Ovary (tissue), 9 donors: ENCODE measurements around the gene KLRC3. TPM values are rescaled to one million over a fixed set of nuclear protein-coding genes. Genes with fewer than 3 reads are reported as not detected.

Experiments
- DNase-seq, 5 donors: peaks; one replicate each; pipeline ENCODE4 v3.0.0-alpha.2; 2019 to 2020
- H3K27ac ChIP-seq, 2 donors: fragments of 200-600 bp; one replicate each; pipeline versions ENCODE4 v1.5.1 to v1.8.0; 2019 to 2022
- H3K27me3 ChIP-seq: fragments of 200-600 bp; one replicate; pipeline ENCODE4 v1.8.0; 2022
- H3K36me3 ChIP-seq: fragments of 200-600 bp; sonication (generic); one replicate; pipeline ENCODE4 v1.5.1; 2019
- H3K4me1 ChIP-seq: one replicate; pipeline ENCODE4 v1.8.1; 2013; ENCODE audit warnings: mild to moderate bottlenecking, moderate library complexity; ENCODE audit not compliant: insufficient read depth
- H3K4me3 ChIP-seq: fragments of 200-600 bp; sonication (generic); one replicate; pipeline ENCODE4 v1.5.1; 2017
- H3K9me3 ChIP-seq, 2 donors: fragments of 200-600 bp in 1 of 2; sonication (generic) in 1 of 2; one replicate each; pipeline versions ENCODE4 v1.5.1 to v1.8.1; 2013 to 2019; ENCODE audit warnings: mild to moderate bottlenecking in 1 of 2, moderate library complexity in 1 of 2
- EP300 ChIP-seq: sonication (generic); formaldehyde crosslinking; IDR thresholded peaks from one replicate; pipeline ENCODE4 v1.6.1; 2017; ENCODE audit warnings: antibody characterized with exemption
- POLR2A ChIP-seq: fragments of 450-650 bp; IDR thresholded peaks from one replicate; pipeline ENCODE4 v1.6.1; 2017; ENCODE audit warnings: antibody characterized with exemption, mild to moderate bottlenecking, moderate library complexity
- WGBS, 3 donors: extraction: QIAGEN DNeasy Blood & Tissue Kit in 1 of 3; methylation state at CpG; one replicate each; pipeline versions ENCODE4 v1.1.5 to v1.1.7; 2013 to 2017; 5-methylcytosine and 5-hydroxymethylcytosine counted together
- intact Hi-C, 4 donors: fragments of 100-400 bp; cut with DNase I; formaldehyde crosslinking; loops; one replicate each; pipeline versions ENCODE4 v1.11.0 to v1.15.1; 2022 to 2023
- polyA plus RNA-seq, 2 donors: library from polyadenylated mRNA; stranded (reverse); fragments of 200-250 nt in 1 of 2; fragments of 350-450 nt in 1 of 2; fragmentation: Illumina TruSeq in 1 of 2; extraction: RNeasy Lipid Tissue Mini Kit (QIAGEN cat#74804) in 1 of 2; gene quantifications; one replicate each; pipeline ENCODE4 v1.2.3, GENCODE V29; 2013 to 2014
- total RNA-seq, 7 donors: library from RNA; depleted of rRNA in 2 of 7; stranded (reverse); fragments of >200 nt in 2 of 7; fragmentation: NEBNext Ultra II Directional in 3 of 7; extraction: Animal tissue kit (Norgen Biotek cat#: 25700) in 3 of 7; gene quantifications; one replicate each; pipeline versions ENCODE4 v1.1.0 to v1.2.4, GENCODE V29; 2016 to 2023
- TF ChIP-seq, protein P1 (sequence below), 3 donors: fragments of 450-650 bp in 2 of 3; fragments of 200-600 bp in 1 of 3; IDR thresholded peaks; one replicate each; pipeline versions ENCODE4 v1.5.1 to v1.8.0; 2016 to 2022; ENCODE audit warnings: antibody characterized with exemption in 3 of 3, mild to moderate bottlenecking in 1 of 3
- donor health status: DM: no; HTN: no; CAD: no; lungs with moderate emphysema.
- donor health status: DM: no; HTN: no; CAD: no.
- donor health status: Bipolar disorder and iron deficiency.
- donor health status: DM: yes; HTN: yes; CAD: no.
- donor health status: DM: no; HTN: no; CAD: no.
- donor health status: DM: yes; HTN: yes; CAD: no.

KLRC3 gene
- total and polyA plus RNA-seq, 9 donors, result 0.19 to 0.90 (median 0.65) TPM; not detected in 5

DNA sequence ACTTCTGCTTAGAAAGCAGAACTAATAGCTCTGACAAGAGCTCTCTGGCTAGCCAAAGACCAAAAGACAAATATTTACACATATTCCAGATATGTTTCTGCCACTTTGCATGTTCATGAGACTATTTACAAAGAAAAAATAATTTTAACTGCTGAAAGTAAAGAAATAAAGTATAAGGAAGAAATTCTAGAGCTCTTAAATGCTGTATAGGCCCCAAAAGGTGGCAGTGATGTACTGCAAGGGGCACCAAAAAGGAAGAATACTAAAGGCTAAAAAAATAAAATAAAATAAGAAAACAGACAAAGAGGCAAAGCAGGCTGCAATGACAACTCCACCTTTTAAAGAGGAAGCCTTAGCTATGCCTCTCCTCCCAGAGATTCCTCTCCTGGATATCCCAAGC is 53.5 kb downstream of the KLRC3 start:
- Histone ChIP-seq H3K9me3 (no peaks in the 10 kb centered on the region), H3K27me3 (no peaks in the 10 kb centered on the region), H3K36me3 (no peaks in the 10 kb centered on the region), H3K4me1 (peaks cover 11% of the 10 kb centered on the region), H3K4me3 (no peak overlapping the region), H3K27ac (peak overlapping the region; percentile 91 to 96)
- intact Hi-C loops, result loop anchor here in 3 of 4 donors (2.0 to 10.0 kb wide), 4 partner anchors 152 to 502 kb away; partner anchors contain the start of genes GABARAPL1 (in 2 of the 3), CLEC2B (in 1 of the 3) and YBX3 (in 1 of the 3)
- no peak for DNase-seq
- TF ChIP-seq EP300, result no peak
- TF ChIP-seq POLR2A, result no peak
- TF ChIP-seq, protein P1, sequence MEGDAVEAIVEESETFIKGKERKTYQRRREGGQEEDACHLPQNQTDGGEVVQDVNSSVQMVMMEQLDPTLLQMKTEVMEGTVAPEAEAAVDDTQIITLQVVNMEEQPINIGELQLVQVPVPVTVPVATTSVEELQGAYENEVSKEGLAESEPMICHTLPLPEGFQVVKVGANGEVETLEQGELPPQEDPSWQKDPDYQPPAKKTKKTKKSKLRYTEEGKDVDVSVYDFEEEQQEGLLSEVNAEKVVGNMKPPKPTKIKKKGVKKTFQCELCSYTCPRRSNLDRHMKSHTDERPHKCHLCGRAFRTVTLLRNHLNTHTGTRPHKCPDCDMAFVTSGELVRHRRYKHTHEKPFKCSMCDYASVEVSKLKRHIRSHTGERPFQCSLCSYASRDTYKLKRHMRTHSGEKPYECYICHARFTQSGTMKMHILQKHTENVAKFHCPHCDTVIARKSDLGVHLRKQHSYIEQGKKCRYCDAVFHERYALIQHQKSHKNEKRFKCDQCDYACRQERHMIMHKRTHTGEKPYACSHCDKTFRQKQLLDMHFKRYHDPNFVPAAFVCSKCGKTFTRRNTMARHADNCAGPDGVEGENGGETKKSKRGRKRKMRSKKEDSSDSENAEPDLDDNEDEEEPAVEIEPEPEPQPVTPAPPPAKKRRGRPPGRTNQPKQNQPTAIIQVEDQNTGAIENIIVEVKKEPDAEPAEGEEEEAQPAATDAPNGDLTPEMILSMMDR (IDR thresholded peaks at IDR 0.05), result peak in 1 of 3 donors; percentile 29

DNA sequence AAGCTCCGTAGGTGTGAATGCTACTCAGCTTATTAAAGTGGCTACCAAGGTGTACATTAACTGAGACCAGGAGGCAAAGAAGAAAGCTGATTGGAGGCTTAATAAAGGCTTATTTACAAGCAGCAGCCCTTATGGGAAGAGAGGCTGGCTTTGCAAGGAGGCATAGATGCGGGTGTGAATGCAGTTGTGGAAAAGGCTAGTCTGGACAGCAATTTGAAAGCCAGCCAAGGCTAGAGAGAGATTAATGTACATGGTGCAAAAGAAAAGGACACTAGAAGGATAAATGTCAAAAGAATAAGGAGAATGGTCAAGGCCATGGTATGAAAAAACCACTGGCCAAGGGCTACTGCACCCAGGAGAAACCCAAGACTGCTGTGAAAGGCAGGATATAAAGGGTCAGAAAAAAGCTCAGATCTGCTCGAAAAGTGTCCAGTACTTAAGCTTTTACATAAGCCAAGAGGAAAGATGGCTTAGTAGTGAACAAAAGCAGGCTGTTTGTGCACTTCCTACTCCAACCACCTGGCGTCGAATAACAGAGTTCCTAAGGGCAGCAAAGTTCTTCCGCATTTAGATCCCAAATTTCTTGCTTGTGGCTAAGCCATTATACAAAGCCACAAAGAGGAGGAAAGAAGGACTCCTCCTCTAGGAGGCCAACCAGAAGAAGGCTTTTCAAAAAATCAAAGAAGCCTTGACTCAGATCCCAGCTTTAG is 54.5 kb downstream of the KLRC3 start:
- H3K36me3 ChIP-seq, result no peaks in the 10 kb centered on the region
- peak overlapping the region; percentile 91 to 96 for H3K27ac ChIP-seq
- H3K4me3 ChIP-seq, result peak overlapping the region; percentile 59
- WGBS, 3 donors, result 14 to 21% (median 20%) methylated on average over 6 of the region's 6 CpGs
- H3K9me3 ChIP-seq, result no peaks in the 10 kb centered on the region
- TF ChIP-seq, protein P1 (IDR thresholded peaks at IDR 0.05), result no peak
- TF ChIP-seq POLR2A, result no peak
- TF ChIP-seq EP300, result no peak
- H3K27me3 ChIP-seq, result no peaks in the 10 kb centered on the region
- intact Hi-C loops, result loop anchor here in 3 of 4 donors (2.0 to 10.0 kb wide), 4 partner anchors 151 to 501 kb away; partner anchors contain the start of genes GABARAPL1 (in 2 of the 3), CLEC2B (in 1 of the 3) and YBX3 (in 1 of the 3)
- DNase-seq, result no peak
- peaks cover 11% of the 10 kb centered on the region for H3K4me1 ChIP-seq

DNA sequence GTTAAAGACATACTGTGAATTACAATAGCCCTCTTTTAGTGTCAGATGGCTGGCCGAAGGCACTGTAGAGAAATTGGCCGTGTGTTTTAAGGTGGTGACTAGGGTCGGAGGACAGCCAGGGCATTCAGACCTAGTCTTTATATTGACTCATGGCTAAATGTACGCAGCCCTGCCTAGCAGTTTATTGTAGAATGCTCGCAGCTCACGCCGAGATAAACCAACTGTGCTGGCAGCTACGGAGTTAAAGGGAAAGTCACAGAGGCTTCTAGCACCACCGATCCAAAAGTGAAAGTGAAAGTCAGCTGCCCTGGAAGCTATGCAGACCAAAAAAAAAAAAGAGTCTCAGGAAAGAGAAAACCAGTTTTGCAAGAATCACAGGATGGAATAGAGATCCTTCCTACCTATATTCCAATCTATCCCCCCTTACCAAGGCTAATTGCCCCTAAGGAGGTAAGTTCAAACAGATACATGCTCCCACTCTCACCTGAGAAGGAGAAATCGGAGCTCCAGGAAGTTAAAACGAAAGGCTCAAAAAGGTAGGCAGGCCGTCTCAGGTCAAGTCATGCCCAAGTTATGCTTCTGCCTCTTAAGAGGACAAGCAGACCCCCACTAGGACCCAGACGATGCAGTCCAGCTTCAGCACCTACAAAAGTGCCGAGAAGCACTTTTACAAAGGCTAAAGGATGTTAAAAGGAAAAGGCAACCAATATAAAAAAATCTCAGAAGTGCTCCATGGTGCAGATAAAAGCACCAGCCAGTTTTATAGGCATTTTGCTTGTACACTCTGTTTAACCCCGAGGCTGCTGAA is 55.4 kb downstream of the KLRC3 start:
- Histone ChIP-seq H3K4me1 (peaks cover 11% of the 10 kb centered on the region), H3K9me3 (no peaks in the 10 kb centered on the region), H3K4me3 (peak overlapping the region; percentile 59), H3K27ac (peak overlapping the region; percentile 91 to 96), H3K27me3 (no peaks in the 10 kb centered on the region), H3K36me3 (no peaks in the 10 kb centered on the region)
- TF ChIP-seq EP300, result no peak
- peak; percentile 7 for TF ChIP-seq POLR2A
- WGBS, 3 donors, result 0 to 1% (median 1%) methylated on average over 15 of the region's 15 CpGs
- peak; percentile 59 to 76 (median 69) for DNase-seq
- intact Hi-C loops, result loop anchor here in 2 of 4 donors (10.0 kb wide), 3 partner anchors 150 to 500 kb away; partner anchors contain the start of genes GABARAPL1 (in 2 of the 2), CLEC2B (in 1 of the 2) and YBX3 (in 1 of the 2)

DNA sequence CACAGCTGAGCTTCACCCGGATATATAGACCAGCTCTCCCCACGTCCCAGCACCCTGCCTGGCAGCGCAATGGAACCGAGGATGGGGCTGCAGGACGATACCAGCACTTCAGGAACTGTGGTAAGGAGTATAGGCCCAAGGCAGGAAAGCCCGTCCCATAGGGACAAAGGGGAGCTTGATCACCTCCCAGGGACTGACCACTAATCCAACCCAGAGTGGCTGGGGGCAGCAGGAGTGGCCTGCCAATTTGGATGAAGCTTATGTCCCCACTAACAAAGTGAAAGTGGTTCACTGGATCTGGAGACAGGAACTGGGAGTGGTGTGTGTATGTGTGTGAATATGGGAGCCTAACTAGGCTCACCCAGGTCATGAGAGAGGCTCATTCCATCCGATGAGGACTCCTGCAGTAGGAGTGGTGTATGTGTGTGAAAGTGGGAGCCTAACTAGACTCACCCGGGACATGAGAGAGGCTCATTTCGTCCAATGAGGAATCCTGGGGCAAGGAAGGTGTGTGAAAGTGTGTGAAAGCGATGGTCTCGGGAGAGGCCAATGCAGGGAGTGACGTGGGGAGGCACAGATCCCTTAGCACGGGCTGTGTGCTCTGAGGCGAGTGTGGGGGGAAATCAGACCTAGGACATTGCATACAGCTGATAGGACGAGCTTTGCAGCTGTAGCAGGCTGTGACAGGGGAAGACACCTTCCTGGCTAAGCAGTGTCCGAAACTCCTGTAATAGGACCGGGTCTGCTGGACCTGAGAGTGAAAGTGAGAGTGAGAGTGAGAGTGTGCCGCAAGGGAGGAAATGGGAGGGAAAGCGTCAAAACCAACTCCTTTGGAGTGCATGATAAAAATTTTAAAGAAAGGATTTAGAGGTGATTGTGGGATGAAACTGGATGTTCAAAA is 56.2 kb downstream of the KLRC3 start:
- Histone ChIP-seq H3K9me3 (no peaks in the 10 kb centered on the region), H3K4me1 (peaks cover 11% of the 10 kb centered on the region), H3K4me3 (peak overlapping the region; percentile 59), H3K27me3 (no peaks in the 10 kb centered on the region), H3K36me3 (no peaks in the 10 kb centered on the region), H3K27ac (peak overlapping the region; percentile 91 to 96)
- TF ChIP-seq, protein P1 (IDR thresholded peaks at IDR 0.05), result no peak
- peak; percentile 13 for TF ChIP-seq POLR2A
- WGBS, 3 donors, result 4 to 5% (median 4%) methylated on average over 18 to 19 of the region's 19 CpGs
- DNase-seq, result peak; percentile 54 to 67 (median 64)
- intact Hi-C loops, result loop anchor here in 2 of 4 donors (10.0 kb wide), 3 partner anchors 149 to 499 kb away; partner anchors contain the start of genes GABARAPL1 (in 2 of the 2), CLEC2B (in 1 of the 2) and YBX3 (in 1 of the 2)
